Epithelial cell of esophagus (primary cell): ENCODE data around the gene PLCH2.

Experiments
- DNase-seq: peaks from one replicate; pipeline ENCODE4 v3.0.0; 2010; ENCODE audit warnings: low read depth
- H3K4me3 ChIP-seq: 2 replicates; pipeline ENCODE4 v1.5.1; 2011; ENCODE audit warnings: mild to moderate bottlenecking, low read length, control low read depth
- CTCF ChIP-seq: IDR thresholded peaks from 2 replicates; pipeline ENCODE4 v1.5.1; 2011; ENCODE audit warnings: low read depth, mild to moderate bottlenecking, low read length, control low read depth, inconsistent platforms; ENCODE audit not compliant: insufficient read depth; ENCODE audit errors: missing control alignments

PLCH2 gene

GRCh38 chr1:2495546-2495945 lies 19.5 kb downstream of the PLCH2 start:
- TF ChIP-seq CTCF: no peak
- no peak overlapping the region for H3K4me3 ChIP-seq
- no peak for DNase-seq

- no peak for DNase-seq
- TF ChIP-seq CTCF: no peak
- H3K4me3 ChIP-seq: no peak overlapping the region
Observed at GRCh38 chr1:2496087-2496622, 20.1 kb downstream of the PLCH2 start.

- H3K4me3 ChIP-seq: no peak overlapping the region
- DNase-seq: no peak
- no peak for TF ChIP-seq CTCF
Observed at GRCh38 chr1:2496746-2497145, 20.7 kb downstream of the PLCH2 start.

GRCh38 chr1:2497891-2498290 lies 21.8 kb downstream of the PLCH2 start:
- no peak for TF ChIP-seq CTCF
- H3K4me3 ChIP-seq: no peak overlapping the region
- DNase-seq: no peak

GRCh38 chr1:2498648-2499047 lies 22.6 kb downstream of the PLCH2 start:
- no peak overlapping the region for H3K4me3 ChIP-seq
- no peak for TF ChIP-seq CTCF
- no peak for DNase-seq

GRCh38 chr1:2499260-2499659 lies 23.2 kb downstream of the PLCH2 start:
- no peak for TF ChIP-seq CTCF
- no peak overlapping the region for H3K4me3 ChIP-seq
- DNase-seq: no peak

GRCh38 chr1:2499986-2500596 lies 24.0 kb downstream of the PLCH2 start:
- no peak for DNase-seq
- TF ChIP-seq CTCF: no peak
- no peak overlapping the region for H3K4me3 ChIP-seq
